SK-N-SH treated with all-trans-retinoic acid at 6 μM for 48 hours (cell line): ENCODE measurements around the gene SVIL.

ENCODE experiments used
- CSDC2 ChIP-seq: fragments of 250-450 bp; sonication (Bioruptor Pico); IDR thresholded peaks from 2 replicates; pipeline ENCODE4 v1.5.0; 2020; ENCODE audit warnings: mild to moderate bottlenecking, moderate library complexity
- ESRRG ChIP-seq: fragments of 250-450 bp; sonication (Bioruptor Pico); IDR thresholded peaks from 2 replicates; pipeline ENCODE4 v1.6.1; 2021; ENCODE audit warnings: mild to moderate bottlenecking
- OSR1 ChIP-seq: fragments of 250-450 bp; sonication (Bioruptor Pico); IDR thresholded peaks from 2 replicates; pipeline ENCODE4 v1.8.0; 2022; ENCODE audit warnings: moderate library complexity, mild to moderate bottlenecking, inconsistent platforms
- POU6F1 ChIP-seq: fragments of 250-450 bp; sonication (Bioruptor Pico); IDR thresholded peaks from 2 replicates; pipeline ENCODE4 v1.8.0; 2021; ENCODE audit warnings: low read depth, mild to moderate bottlenecking, moderate library complexity, borderline replicate concordance
- RARB ChIP-seq: fragments of 250-450 bp; sonication (Bioruptor Pico); IDR thresholded peaks from 2 replicates; pipeline ENCODE4 v1.8.0; 2021; ENCODE audit warnings: mild to moderate bottlenecking, moderate library complexity
- TOX ChIP-seq: fragments of 250-450 bp; sonication (Bioruptor Pico); IDR thresholded peaks from 2 replicates; pipeline ENCODE4 v1.8.0; 2021; ENCODE audit warnings: mild to moderate bottlenecking, moderate library complexity, borderline replicate concordance
- ZFP3 ChIP-seq: fragments of 250-450 bp; sonication (Bioruptor Pico); IDR thresholded peaks from 2 replicates; pipeline ENCODE4 v1.5.0; 2020; ENCODE audit warnings: mild to moderate bottlenecking, moderate library complexity
- ZNF70 ChIP-seq: fragments of 450-650 bp; formaldehyde crosslinking; IDR thresholded peaks from 2 replicates; pipeline ENCODE4 v1.5.0; 2020; ENCODE audit warnings: mild to moderate bottlenecking, moderate library complexity
- TF ChIP-seq, protein P1 (sequence below): fragments of 250-450 bp; sonication (Bioruptor Pico); IDR thresholded peaks from 2 replicates; pipeline ENCODE4 v1.5.1; 2020; ENCODE audit warnings: low read depth, mild to moderate bottlenecking, moderate library complexity
- TF ChIP-seq, protein P2 (sequence below): fragments of 250-450 bp; sonication (Bioruptor Pico); IDR thresholded peaks from 2 replicates; pipeline ENCODE4 v1.8.0; 2020; ENCODE audit warnings: mild to moderate bottlenecking, moderate library complexity, borderline replicate concordance

DNA sequence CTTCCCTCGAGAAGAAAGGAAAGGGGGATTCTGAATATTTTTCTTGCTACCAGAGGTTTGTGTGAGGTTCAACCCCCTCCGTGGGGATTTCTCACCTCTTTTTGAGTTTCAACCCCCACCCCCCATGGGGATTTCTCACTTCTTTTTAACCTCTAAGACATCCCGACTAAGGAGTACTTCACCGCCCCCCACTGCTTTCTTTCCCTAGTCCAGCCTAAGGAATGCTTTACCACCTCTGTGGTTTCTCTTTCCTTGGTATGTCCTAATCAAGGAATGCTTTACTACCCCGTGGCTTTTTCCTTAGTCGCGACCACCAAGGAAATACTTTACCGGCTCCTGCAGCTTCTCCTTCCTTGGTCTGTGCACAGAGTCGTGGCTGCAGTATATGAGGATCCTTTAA is 196.5 kb downstream of the SVIL start:
- TF ChIP-seq POU6F1: no peak
- no peak for TF ChIP-seq RARB (CRISPR knock-in tag)
- no peak for TF ChIP-seq TOX
- no peak for TF ChIP-seq ZFP3 (CRISPR knock-in tag)
- no peak for TF ChIP-seq ESRRG
- TF ChIP-seq, protein P1, sequence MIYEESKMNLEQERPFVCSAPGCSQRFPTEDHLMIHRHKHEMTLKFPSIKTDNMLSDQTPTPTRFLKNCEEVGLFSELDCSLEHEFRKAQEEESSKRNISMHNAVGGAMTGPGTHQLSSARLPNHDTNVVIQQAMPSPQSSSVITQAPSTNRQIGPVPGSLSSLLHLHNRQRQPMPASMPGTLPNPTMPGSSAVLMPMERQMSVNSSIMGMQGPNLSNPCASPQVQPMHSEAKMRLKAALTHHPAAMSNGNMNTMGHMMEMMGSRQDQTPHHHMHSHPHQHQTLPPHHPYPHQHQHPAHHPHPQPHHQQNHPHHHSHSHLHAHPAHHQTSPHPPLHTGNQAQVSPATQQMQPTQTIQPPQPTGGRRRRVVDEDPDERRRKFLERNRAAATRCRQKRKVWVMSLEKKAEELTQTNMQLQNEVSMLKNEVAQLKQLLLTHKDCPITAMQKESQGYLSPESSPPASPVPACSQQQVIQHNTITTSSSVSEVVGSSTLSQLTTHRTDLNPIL: no peak
- TF ChIP-seq ZNF70 (CRISPR knock-in tag): no peak
- no peak for TF ChIP-seq OSR1 (CRISPR knock-in tag)
- TF ChIP-seq, protein P2, sequence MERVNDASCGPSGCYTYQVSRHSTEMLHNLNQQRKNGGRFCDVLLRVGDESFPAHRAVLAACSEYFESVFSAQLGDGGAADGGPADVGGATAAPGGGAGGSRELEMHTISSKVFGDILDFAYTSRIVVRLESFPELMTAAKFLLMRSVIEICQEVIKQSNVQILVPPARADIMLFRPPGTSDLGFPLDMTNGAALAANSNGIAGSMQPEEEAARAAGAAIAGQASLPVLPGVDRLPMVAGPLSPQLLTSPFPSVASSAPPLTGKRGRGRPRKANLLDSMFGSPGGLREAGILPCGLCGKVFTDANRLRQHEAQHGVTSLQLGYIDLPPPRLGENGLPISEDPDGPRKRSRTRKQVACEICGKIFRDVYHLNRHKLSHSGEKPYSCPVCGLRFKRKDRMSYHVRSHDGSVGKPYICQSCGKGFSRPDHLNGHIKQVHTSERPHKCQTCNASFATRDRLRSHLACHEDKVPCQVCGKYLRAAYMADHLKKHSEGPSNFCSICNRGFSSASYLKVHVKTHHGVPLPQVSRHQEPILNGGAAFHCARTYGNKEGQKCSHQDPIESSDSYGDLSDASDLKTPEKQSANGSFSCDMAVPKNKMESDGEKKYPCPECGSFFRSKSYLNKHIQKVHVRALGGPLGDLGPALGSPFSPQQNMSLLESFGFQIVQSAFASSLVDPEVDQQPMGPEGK: no peak
- TF ChIP-seq CSDC2 (CRISPR knock-in tag): no peak
